SK-N-SH (cell line): ENCODE results near the gene TRIM54. TPM values are rescaled to one million over a fixed set of nuclear protein-coding genes. Genes with fewer than 3 reads are reported as not detected.

Experiments
- CTCF ChIA-PET: fragments of 300-600, 350-600 bp; formaldehyde crosslinking; extraction: SDS; loops from one replicate; lab custom pipeline; 2021; lab: Yijun Ruan, JAX
- POLR2A ChIA-PET: fragments of 350-600 bp; sonication (Branson Sonifier 250); formaldehyde crosslinking; extraction: SDS; loops from one replicate; lab custom pipeline; 2020; ENCODE audit warnings: antibody characterized with exemption, inconsistent platforms; lab: Yijun Ruan, JAX
- DNase-seq: peaks from one replicate; pipeline ENCODE4 v3.0.0; 2012
- H2AFZ ChIP-seq: fragments of 200-600 bp; sonication (generic); 2 replicates; pipeline ENCODE4 v1.8.1; 2016; ENCODE audit warnings: antibody characterized with exemption, mild to moderate bottlenecking, low read depth
- H3F3A ChIP-seq: fragments of 200-600 bp; sonication (generic); replicated peaks from 2 replicates; pipeline ENCODE3; 2016; ENCODE audit warnings: antibody characterized with exemption, mild to moderate bottlenecking; ENCODE audit not compliant: insufficient read depth
- H3K27ac ChIP-seq, 2 experiments: fragments of 200-500 bp in 1 of 2; fragments of 200-600 bp in 1 of 2; sonication (Bioruptor generic) in 1 of 2; sonication (generic), shearing (Covaris generic) in 1 of 2; 2 replicates each; pipeline versions ENCODE4 v1.5.1 to v1.6.1; 2014 to 2016; ENCODE audit warnings: low read depth in 2 of 2, inconsistent platforms in 1 of 2, low read length in 1 of 2, mild to moderate bottlenecking in 1 of 2, mixed read lengths in 1 of 2
- H3K27me3 ChIP-seq: fragments of 200-600 bp; sonication (generic), shearing (Covaris generic); 2 replicates; pipeline ENCODE4 v1.6.1; 2016; ENCODE audit warnings: mixed run types; ENCODE audit not compliant: insufficient read depth
- H3K36me3 ChIP-seq, 2 experiments: fragments of 200-500 bp in 1 of 2; fragments of 200-600 bp in 1 of 2; sonication (Bioruptor generic) in 1 of 2; sonication (generic) in 1 of 2; replicated peaks in 1 of 2; 2 replicates each; pipeline versions ENCODE3 to v1.5.1; 2014 to 2016; ENCODE audit warnings: low read length in 1 of 2, mild to moderate bottlenecking in 1 of 2; ENCODE audit not compliant: insufficient read depth in 2 of 2, control insufficient read depth in 1 of 2
- H3K4me1 ChIP-seq, 2 experiments: fragments of 200-500 bp in 1 of 2; fragments of 200-600 bp in 1 of 2; sonication (Bioruptor generic) in 1 of 2; sonication (generic), shearing (Covaris generic) in 1 of 2; 2 replicates each; pipeline versions ENCODE4 v1.5.1 to v1.6.1; 2014 to 2016; ENCODE audit warnings: low read depth in 1 of 2, low read length in 1 of 2, mixed run types in 1 of 2; ENCODE audit not compliant: insufficient read depth in 2 of 2, control insufficient read depth in 1 of 2
- H3K4me2 ChIP-seq: fragments of 200-600 bp; sonication (generic), shearing (Covaris generic); 2 replicates; pipeline ENCODE4 v1.6.1; 2017; ENCODE audit warnings: mixed run types
- H3K4me3 ChIP-seq, 2 experiments: fragments of 200-500 bp in 1 of 2; fragments of 200-600 bp in 1 of 2; sonication (Bioruptor generic) in 1 of 2; sonication (generic), shearing (Covaris generic) in 1 of 2; 2 replicates each; pipeline versions ENCODE4 v1.5.1 to v1.8.1; 2014 to 2016; ENCODE audit warnings: low read depth in 2 of 2, inconsistent platforms in 1 of 2, low read length in 1 of 2, mild to moderate bottlenecking in 1 of 2, mixed read lengths in 1 of 2, moderate library complexity in 1 of 2
- H3K79me2 ChIP-seq: fragments of 200-600 bp; sonication (generic); 2 replicates; pipeline ENCODE4 v1.8.1; 2017; ENCODE audit warnings: mild to moderate bottlenecking; ENCODE audit not compliant: insufficient read depth
- H3K9ac ChIP-seq: fragments of 200-600 bp; sonication (generic); 2 replicates; pipeline ENCODE4 v1.6.1; 2017; ENCODE audit warnings: mixed run types
- H3K9me2 ChIP-seq: fragments of 200-600 bp; sonication (generic); 2 replicates; pipeline ENCODE4 v1.6.1; 2017; ENCODE audit warnings: mixed run types
- H3K9me3 ChIP-seq: fragments of 200-600 bp; sonication (generic); 2 replicates; pipeline ENCODE4 v1.6.1; 2017; ENCODE audit warnings: mixed run types, mild to moderate bottlenecking, moderate library complexity
- H4K20me1 ChIP-seq: fragments of 200-600 bp; sonication (generic); 2 replicates; pipeline ENCODE4 v1.6.1; 2017; ENCODE audit warnings: mild to moderate bottlenecking, mixed run types; ENCODE audit not compliant: insufficient read depth
- EP300 ChIP-seq, 2 experiments: IDR thresholded peaks; 2 replicates each; pipeline versions ENCODE4 v1.4.0 to v1.6.1; 2012; ENCODE audit warnings: borderline replicate concordance in 1 of 2, low read depth in 1 of 2, low read length in 1 of 2
- FOXJ3 ChIP-seq: sonication (generic); formaldehyde crosslinking; IDR thresholded peaks from 2 replicates; pipeline ENCODE4 v1.5.1; 2020; ENCODE audit warnings: mild to moderate bottlenecking, missing genetic modification reagents
- GABPA ChIP-seq: IDR thresholded peaks from 2 replicates; pipeline ENCODE4 v1.4.0; 2012; ENCODE audit warnings: low read depth, mild to moderate bottlenecking
- GATA2 ChIP-seq: sonication (generic); formaldehyde crosslinking; IDR thresholded peaks from 2 replicates; pipeline ENCODE4 v1.5.0; 2020; ENCODE audit warnings: mild to moderate bottlenecking, missing genetic modification reagents
- NRF1 ChIP-seq: IDR thresholded peaks from 2 replicates; pipeline ENCODE4 v1.6.1; 2012; ENCODE audit warnings: low read depth, mild to moderate bottlenecking, low read length
- POLR2AphosphoS5 ChIP-seq: IDR thresholded peaks from 2 replicates; pipeline ENCODE4 v1.6.1; 2012; ENCODE audit warnings: low read depth, low read length
- RCOR1 ChIP-seq: fragments of 150-350 bp; IDR thresholded peaks from 2 replicates; pipeline ENCODE4 v1.6.1; 2017; ENCODE audit warnings: antibody characterized with exemption, low read length
- RFX5 ChIP-seq: IDR thresholded peaks from 2 replicates; pipeline ENCODE4 v1.6.1; 2012; ENCODE audit warnings: mild to moderate bottlenecking, improper control_type of control experiment, low read length
- RXRA ChIP-seq: IDR thresholded peaks from 2 replicates; pipeline ENCODE4 v1.4.0; 2012; ENCODE audit warnings: low read depth, mild to moderate bottlenecking, borderline replicate concordance
- SMC3 ChIP-seq: IDR thresholded peaks from 2 replicates; pipeline ENCODE4 v1.6.1; 2012; ENCODE audit warnings: low read depth, low read length, improper control_type of control experiment
- TAF1 ChIP-seq: IDR thresholded peaks from 2 replicates; pipeline ENCODE4 v1.6.1; 2012; ENCODE audit warnings: low read depth, mild to moderate bottlenecking, low read length, moderate library complexity, borderline replicate concordance
- TCF12 ChIP-seq: IDR thresholded peaks from 2 replicates; pipeline ENCODE4 v1.4.0; 2012
- WGBS: methylation state at CpG from one replicate; pipeline ENCODE4 v1.1.6; 2017; ENCODE audit warnings: low lambda C conversion rate; 5-methylcytosine and 5-hydroxymethylcytosine counted together
- polyA plus RNA-seq, 3 experiments: library from polyadenylated mRNA; depleted of rRNA; stranded (reverse); fragments of >200 nt; gene quantifications; 2 replicates each; pipeline ENCODE4 v1.2.3, GENCODE V29; 2012
- TF ChIP-seq, protein P1 (sequence below): fragments of 150-350 bp; IDR thresholded peaks from 2 replicates; pipeline ENCODE4 v1.6.1; 2016; ENCODE audit warnings: mild to moderate bottlenecking, low read depth, low read length
- TF ChIP-seq, protein P2 (sequence below): IDR thresholded peaks from 2 replicates; pipeline ENCODE4; 2012
- TF ChIP-seq, protein P3 (sequence below): IDR thresholded peaks from 2 replicates; pipeline ENCODE4 v1.4.0; 2012; ENCODE audit warnings: low read depth
- TF ChIP-seq, protein P4 (sequence below): fragments of 200-600 bp; sonication (generic); IDR thresholded peaks from 2 replicates; pipeline ENCODE4 v1.6.1; 2017; ENCODE audit warnings: antibody characterized with exemption, mild to moderate bottlenecking, moderate library complexity
- TF ChIP-seq, protein P5 (sequence below): IDR thresholded peaks from 2 replicates; pipeline ENCODE4 v1.4.0; 2012; ENCODE audit warnings: low read depth, borderline replicate concordance

The TRIM54 gene, protein sequence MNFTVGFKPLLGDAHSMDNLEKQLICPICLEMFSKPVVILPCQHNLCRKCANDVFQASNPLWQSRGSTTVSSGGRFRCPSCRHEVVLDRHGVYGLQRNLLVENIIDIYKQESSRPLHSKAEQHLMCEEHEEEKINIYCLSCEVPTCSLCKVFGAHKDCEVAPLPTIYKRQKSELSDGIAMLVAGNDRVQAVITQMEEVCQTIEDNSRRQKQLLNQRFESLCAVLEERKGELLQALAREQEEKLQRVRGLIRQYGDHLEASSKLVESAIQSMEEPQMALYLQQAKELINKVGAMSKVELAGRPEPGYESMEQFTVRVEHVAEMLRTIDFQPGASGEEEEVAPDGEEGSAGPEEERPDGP
- polyA plus RNA-seq (2012; rRNA removed), result 0.28 and 0.36 TPM in 2 replicates
- polyA plus RNA-seq (2012; cell fraction: cytosol; rRNA removed), result 0.13 and 0.22 TPM in 2 replicates
- polyA plus RNA-seq (2012; cell fraction: nucleus; rRNA removed), result 0.63 and 0.81 TPM in 2 replicates

DNA sequence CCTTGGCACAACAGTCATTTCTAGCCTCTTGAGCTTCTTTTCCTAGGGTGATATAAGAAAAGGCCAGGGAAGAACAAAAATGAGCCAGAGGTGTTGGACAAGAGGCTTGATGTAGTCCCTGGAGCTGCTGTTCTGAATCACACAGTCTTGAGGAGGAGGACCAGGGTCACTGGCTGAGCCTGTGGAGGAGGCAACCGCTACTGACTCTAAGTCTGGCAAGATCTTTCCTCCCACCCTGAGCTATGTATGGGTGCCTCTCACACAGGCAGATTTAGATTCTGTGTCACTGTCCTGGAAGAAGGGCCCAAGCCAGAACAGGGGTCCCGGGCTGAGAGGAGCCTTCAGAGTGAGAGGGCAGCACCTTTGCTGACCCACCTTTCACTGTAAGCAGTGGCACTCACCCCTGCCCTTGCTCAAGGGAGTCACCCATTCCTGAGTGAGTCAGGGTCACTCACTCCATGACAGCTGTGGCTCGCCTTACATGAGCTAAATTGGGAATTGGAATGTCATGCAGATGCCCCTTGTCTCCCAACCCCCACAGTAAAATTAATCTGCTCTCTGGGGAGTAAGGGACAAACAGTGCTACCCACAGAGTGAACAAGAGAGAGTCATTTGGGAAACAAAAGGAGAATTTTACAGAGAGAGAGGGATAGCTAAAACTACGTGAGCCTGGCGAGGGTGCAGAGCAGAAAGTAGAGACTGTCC lies at the start of gene TRIM54:
TRIM54 (plus strand) TSS at position 575 of the 705 bp plus-strand sequence. CDS start 303 bp downstream, outside the sequence.
- no peak within 1 kb of the TSS for H2AFZ ChIP-seq
- no peak within 1 kb of the TSS for H3K4me3 ChIP-seq
- H3K4me2 ChIP-seq, result no peak within 1 kb of the TSS
- ChIA-PET CTCF (interaction anchor here (0.7 to 18.0 kb wide), 17 partner anchors 14 to 320 kb away, joined by 3 to 392 read pairs (median 28); partner anchors contain the start of genes CAD, KHK, PREB and SLC30A3), POLR2A (interaction anchor here (0.7 to 1.3 kb wide), 2 partner anchors 26 to 196 kb away, joined by 3 read pairs; no protein-coding TSS in a partner anchor)
- WGBS, result 85% methylated on average over 5 of the region's 5 CpGs
- H3K27ac ChIP-seq, result no peak within 1 kb of the TSS
- no peaks in the 10 kb centered on the region for H3K79me2 ChIP-seq
- DNase-seq, result no peak
- no peaks in the 10 kb centered on the region for H3K9me3 ChIP-seq
- H4K20me1 ChIP-seq, result no peaks in the 10 kb centered on the region
- H3K36me3 ChIP-seq, result no peaks in the 10 kb centered on the region
- no peak within 1 kb of the TSS for H3K9ac ChIP-seq
- H3K9me2 ChIP-seq, result no peaks in the 10 kb centered on the region
- peaks cover 0 to 23% of the 10 kb centered on the region in 2 experiments; a peak in 3 of 4 replicates for H3K4me1 ChIP-seq
- H3F3A ChIP-seq, result no peaks in the 10 kb centered on the region
- H3K27me3 ChIP-seq, result peaks cover 12% of the 10 kb centered on the region; the same call in 1 of the 2 replicates
- TF ChIP-seq GABPA (no peak), RFX5 (no peak), GATA2 (CRISPR knock-in tag) (no peak), RCOR1 (no peak)
- TF ChIP-seq, protein P1, sequence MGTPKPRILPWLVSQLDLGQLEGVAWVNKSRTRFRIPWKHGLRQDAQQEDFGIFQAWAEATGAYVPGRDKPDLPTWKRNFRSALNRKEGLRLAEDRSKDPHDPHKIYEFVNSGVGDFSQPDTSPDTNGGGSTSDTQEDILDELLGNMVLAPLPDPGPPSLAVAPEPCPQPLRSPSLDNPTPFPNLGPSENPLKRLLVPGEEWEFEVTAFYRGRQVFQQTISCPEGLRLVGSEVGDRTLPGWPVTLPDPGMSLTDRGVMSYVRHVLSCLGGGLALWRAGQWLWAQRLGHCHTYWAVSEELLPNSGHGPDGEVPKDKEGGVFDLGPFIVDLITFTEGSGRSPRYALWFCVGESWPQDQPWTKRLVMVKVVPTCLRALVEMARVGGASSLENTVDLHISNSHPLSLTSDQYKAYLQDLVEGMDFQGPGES, result no peak
- TF ChIP-seq, protein P2, sequence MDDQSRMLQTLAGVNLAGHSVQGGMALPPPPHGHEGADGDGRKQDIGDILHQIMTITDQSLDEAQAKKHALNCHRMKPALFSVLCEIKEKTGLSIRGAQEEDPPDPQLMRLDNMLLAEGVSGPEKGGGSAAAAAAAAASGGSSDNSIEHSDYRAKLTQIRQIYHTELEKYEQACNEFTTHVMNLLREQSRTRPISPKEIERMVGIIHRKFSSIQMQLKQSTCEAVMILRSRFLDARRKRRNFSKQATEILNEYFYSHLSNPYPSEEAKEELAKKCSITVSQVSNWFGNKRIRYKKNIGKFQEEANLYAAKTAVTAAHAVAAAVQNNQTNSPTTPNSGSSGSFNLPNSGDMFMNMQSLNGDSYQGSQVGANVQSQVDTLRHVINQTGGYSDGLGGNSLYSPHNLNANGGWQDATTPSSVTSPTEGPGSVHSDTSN, result no peak
- TF ChIP-seq, protein P3, sequence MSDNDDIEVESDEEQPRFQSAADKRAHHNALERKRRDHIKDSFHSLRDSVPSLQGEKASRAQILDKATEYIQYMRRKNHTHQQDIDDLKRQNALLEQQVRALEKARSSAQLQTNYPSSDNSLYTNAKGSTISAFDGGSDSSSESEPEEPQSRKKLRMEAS, result no peak

DNA sequence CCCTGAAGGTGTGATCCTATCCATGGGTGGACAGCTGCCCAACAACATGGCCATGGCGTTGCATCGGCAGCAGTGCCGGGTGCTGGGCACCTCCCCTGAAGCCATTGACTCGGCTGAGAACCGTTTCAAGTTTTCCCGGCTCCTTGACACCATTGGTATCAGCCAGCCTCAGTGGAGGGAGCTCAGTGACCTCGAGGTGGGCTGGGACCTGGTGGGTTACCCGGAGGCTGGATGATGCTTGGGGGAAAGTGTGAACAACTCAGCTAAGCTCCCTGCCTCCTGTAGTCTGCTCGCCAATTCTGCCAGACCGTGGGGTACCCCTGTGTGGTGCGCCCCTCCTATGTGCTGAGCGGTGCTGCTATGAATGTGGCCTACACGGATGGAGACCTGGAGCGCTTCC lies 48.9 kb upstream of the TRIM54 start:
- Histone ChIP-seq H3K9me2 (no peaks in the 10 kb centered on the region), H3K36me3 (peaks cover 64 to 72% of the 10 kb centered on the region in 2 experiments), H3F3A (no peaks in the 10 kb centered on the region), H3K4me2 (no peak overlapping the region), H4K20me1 (no peaks in the 10 kb centered on the region), H3K9me3 (no peaks in the 10 kb centered on the region), H3K27me3 (no peaks in the 10 kb centered on the region), H2AFZ (no peak overlapping the region), H3K79me2 (no peaks in the 10 kb centered on the region), H3K4me3 (no peak overlapping the region), H3K4me1 (no peaks in the 10 kb centered on the region), H3K27ac (no peak overlapping the region), H3K9ac (no peak overlapping the region)
- WGBS, result 95% methylated on average over 11 of the region's 14 CpGs
- POLR2A ChIA-PET, result interaction anchor here (0.8 to 2.0 kb wide), 2 partner anchors 10 to 46 kb away, joined by 5 to 6 read pairs; no protein-coding TSS in a partner anchor
- TF ChIP-seq NRF1 (no peak), RXRA (no peak), TAF1 (no peak), GATA2 (CRISPR knock-in tag) (no peak), GABPA (no peak), SMC3 (no peak), POLR2AphosphoS5 (no peak), EP300 (IDR thresholded peaks at IDR 0.05; ENCODE audit: borderline replicate concordance in 1 of 2, low read depth in 1 of 2, low read length in 1 of 2) (no peak), FOXJ3 (no peak), RFX5 (no peak), TCF12 (no peak)
- TF ChIP-seq, protein P4, sequence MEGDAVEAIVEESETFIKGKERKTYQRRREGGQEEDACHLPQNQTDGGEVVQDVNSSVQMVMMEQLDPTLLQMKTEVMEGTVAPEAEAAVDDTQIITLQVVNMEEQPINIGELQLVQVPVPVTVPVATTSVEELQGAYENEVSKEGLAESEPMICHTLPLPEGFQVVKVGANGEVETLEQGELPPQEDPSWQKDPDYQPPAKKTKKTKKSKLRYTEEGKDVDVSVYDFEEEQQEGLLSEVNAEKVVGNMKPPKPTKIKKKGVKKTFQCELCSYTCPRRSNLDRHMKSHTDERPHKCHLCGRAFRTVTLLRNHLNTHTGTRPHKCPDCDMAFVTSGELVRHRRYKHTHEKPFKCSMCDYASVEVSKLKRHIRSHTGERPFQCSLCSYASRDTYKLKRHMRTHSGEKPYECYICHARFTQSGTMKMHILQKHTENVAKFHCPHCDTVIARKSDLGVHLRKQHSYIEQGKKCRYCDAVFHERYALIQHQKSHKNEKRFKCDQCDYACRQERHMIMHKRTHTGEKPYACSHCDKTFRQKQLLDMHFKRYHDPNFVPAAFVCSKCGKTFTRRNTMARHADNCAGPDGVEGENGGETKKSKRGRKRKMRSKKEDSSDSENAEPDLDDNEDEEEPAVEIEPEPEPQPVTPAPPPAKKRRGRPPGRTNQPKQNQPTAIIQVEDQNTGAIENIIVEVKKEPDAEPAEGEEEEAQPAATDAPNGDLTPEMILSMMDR, result no peak
- TF ChIP-seq, protein P5, sequence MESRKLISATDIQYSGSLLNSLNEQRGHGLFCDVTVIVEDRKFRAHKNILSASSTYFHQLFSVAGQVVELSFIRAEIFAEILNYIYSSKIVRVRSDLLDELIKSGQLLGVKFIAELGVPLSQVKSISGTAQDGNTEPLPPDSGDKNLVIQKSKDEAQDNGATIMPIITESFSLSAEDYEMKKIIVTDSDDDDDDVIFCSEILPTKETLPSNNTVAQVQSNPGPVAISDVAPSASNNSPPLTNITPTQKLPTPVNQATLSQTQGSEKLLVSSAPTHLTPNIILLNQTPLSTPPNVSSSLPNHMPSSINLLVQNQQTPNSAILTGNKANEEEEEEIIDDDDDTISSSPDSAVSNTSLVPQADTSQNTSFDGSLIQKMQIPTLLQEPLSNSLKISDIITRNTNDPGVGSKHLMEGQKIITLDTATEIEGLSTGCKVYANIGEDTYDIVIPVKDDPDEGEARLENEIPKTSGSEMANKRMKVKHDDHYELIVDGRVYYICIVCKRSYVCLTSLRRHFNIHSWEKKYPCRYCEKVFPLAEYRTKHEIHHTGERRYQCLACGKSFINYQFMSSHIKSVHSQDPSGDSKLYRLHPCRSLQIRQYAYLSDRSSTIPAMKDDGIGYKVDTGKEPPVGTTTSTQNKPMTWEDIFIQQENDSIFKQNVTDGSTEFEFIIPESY, result no peak
- DNase-seq, result no peak
- CTCF ChIA-PET, result interaction anchor here (0.6 to 4.2 kb wide), 9 partner anchors 9 to 138 kb away, joined by 3 to 24 read pairs (median 3); no protein-coding TSS in a partner anchor
